GM19193 (cell line): ENCODE data around the gene SETD4.
A peak's percentile ranks its signal among the peaks of the same experiment; 100 is the strongest.

Source experiments
- POLR2A ChIP-seq: IDR thresholded peaks from 4 replicates; pipeline ENCODE4 v1.6.1; 2011; ENCODE audit not compliant: insufficient read depth, insufficient read length; ENCODE audit errors: extremely low read depth

SETD4 gene

DNA sequence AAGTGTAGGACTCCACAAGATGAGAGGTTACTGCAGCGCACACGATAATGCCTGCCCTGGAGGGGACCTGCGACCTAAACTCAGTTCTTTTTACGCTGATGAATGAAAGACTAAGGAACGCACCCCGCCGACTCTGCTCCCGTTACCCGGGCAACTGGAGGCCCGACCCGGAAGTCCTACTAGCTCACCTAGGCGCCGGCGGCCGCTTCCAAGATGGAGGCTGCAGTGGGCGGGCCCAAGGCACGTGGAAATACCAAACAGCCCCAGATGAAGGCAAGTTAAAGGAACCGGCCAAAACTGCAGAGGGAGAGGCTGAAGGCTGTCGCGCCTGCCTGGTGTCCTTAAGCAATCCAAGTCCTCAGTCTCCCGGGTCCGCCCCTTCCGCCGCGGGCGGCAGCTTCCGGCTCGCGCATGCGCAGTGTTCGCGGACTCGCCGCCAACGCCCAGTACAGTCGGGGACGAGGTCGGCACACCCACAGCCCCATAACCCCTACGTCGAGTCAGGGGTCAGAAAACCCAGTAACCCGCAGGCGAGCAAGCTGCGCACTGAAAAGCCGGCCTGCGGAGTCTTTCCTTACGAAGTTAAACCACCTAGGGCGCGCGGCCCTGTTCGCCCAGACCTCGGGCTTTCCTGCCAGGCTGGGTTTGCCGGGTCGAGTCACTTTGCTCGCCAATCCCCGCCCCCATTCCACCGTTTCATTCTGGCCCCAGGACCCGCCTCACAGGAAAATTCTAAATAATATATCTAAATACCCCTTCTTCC is at the start of gene SETD4:
Gene SETD4, minus strand, starts transcription at position 368 of the 763 bp plus-strand sequence. CDS start 1,638 bp downstream, outside the sequence.
- TF ChIP-seq POLR2A, result peak; percentile 92

- no peak for TF ChIP-seq POLR2A
These were observed 49.5 kb upstream of the SETD4 start for GRCh38 chr21:36109868-36110267.

DNA sequence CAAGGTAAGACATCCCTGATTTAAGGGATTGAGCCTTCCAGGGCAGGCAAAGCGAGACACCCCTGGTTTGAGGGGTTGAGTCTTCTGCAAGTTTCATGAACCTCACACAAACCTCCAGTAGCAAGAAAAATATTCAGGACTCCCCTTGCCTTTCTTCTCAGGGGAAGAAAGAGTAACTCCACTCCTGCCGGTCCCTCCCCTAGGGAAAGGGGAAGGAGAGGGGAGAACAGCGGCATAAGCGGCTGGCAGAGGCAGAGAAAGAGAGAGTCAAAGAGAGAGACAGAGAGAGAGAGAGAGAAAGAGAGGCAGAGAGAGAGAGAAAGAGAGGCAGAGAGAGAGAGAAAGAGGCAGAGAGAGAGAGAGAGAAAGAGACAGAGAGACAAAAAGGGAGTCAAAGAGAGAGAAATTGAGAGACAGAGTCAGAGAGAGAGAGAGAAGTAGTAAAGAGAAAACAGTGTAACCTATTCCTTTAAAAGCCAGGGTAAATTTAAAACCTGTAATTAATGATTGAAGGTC is 45.1 kb upstream of the SETD4 start:
- no peak for TF ChIP-seq POLR2A

DNA sequence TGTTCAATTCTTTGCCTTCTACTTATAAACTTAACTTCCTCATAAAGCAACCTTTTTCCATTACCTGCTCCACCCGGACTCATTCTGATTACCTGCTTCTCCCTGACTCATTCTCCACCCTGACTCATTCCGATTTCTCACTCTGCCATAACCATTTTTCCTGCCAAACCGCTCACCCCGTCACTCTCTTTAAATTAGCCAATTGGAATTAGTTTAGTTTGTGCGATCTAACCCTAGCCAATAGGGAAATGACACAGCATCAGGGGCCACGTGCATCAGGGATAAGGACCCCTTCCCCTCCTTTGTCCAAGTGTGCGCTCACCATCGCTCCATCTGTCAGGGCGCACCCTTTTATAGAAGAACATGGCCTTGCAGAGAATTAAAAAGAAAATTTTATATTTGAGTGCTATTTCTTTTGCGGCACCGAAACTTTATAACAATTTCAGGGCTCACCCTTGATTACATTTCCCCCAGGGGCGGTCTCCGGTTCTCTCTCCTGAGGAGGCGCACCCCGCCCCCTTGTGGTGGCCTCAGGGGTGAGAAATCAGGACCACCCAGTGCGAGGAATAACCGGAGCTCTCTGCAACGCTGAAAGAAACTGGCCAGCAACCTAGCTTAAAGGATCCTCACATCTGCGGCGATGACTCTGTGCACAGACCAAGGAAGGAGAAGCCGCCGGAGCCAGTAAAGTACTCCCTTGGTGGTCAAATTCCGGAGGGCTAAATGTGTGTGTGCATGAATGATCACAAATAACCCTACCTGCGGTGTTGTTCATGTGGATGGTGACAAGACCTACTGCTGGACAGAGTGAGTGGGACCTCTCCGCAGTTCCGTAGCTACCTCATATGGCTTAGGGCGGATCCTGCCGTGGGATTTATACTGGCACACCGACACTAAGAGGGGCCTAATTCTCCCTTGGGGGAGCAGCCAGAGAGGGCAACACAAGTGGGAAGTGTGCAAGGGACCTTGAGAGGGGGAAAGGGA is 44.3 kb upstream of the SETD4 start:
- TF ChIP-seq POLR2A, result no peak

DNA sequence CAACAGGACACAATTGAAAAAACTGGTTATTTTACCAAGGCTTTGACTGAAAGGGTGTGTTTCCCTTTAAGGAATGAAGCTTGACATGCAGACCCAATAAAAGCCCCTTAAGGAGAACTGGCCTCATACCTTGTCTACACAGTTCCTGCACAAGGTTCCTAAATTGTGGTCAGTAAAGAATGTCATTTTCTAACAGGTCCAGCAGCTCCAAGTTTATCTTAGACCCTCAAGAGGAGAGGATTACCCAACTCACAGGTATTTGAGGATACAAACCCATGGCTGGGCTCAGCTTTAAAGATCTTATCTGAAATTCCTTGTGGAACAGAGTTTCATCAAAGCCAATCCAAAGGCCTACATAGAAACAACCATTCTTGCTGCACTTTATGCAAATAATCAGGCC is 43.1 kb upstream of the SETD4 start:
- TF ChIP-seq POLR2A, result no peak

GRCh38 chr21:36100971-36101641 is 40.8 kb upstream of the SETD4 start:
- no peak for TF ChIP-seq POLR2A

GRCh38 chr21:36099000-36099399 is 38.7 kb upstream of the SETD4 start:
- TF ChIP-seq POLR2A, result no peak

GRCh38 chr21:36098182-36098532 is 37.8 kb upstream of the SETD4 start:
- no peak for TF ChIP-seq POLR2A

DNA sequence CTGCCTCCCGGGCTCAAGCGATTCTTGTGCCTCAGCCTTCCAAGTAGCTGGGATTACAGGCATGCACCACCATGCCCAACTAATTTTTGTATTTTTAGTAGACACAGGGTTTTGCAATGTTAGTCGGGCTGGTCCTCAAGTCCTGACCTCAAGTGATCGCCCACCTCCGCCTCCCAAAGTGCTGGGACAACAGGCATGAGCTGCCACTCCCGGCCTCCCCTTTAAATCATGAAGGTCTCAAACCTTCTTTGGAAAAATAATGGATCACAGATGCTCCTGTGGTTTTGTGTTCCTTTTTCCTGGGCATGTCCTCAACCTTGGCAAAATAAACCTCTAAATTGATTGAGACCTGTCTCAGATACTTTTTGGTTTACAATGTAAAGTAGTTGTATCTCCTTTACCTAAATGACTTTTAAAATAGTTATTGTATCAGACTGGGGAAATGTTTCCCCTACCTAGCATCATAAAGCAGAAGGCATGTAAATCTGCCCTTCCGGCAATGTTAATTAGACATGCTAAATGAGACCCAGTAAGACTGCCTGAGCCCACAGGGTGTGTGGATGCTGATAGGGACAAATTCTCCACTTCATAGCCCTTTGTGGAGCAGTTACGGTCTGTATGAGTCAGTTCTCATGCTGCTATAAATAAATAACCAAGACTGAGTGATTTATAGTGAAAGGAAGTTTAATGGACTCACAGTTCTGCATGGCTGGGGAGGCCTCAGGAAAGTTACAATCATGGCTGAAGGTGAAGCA is 37.3 kb upstream of the SETD4 start:
- no peak for TF ChIP-seq POLR2A

DNA sequence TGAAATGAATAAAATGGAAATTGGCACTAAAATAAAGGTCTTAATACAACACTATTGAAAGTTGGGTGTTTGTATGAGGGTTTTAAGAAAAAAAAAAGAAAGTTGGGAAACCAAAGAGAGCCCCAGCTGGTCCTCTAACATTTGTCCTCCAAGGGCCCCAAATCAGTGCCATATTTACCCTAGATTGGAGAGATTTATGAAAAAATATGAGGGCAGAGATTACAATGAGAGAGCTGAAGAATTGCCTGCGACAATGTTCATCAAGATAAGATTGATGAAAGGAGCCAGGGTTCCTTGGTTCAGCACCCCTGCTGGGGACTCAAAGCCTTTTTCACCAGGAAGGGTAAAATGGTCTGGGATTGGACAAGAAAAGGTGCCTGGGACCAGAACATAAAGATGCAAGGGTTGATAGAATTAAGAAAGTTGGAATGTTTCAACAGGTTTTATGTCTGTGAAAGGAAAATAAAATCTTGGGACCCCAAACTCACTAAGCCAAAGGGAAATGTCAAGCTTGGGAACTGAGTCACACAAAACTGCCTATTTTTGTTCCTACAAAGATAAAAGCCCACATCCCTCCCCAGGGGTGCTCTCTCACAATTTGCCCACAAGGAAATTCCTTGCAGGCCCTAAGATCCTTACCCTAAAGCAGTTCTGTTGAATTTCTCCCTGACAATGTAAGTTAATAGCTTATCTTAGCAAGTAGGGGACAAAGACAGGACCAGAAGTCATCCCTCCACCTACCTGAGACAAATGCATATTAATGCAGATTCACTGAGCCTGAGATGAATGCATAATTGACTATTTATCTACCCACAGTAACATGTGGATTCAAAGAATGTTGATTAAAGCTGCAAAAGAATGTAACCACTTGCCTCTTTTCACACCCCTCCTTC is 36.3 kb upstream of the SETD4 start:
- no peak for TF ChIP-seq POLR2A

- TF ChIP-seq POLR2A, result no peak
These were observed 33.2 kb upstream of the SETD4 start for GRCh38 chr21:36093512-36093911.

- no peak for TF ChIP-seq POLR2A
These were observed 32.4 kb upstream of the SETD4 start for GRCh38 chr21:36092681-36093080.

- no peak for TF ChIP-seq POLR2A
These were observed 29.6 kb upstream of the SETD4 start for GRCh38 chr21:36089946-36090345.
